DND-41 (cell line): ENCODE measurements around the gene ZFAND6.

Source experiments
- ATAC-seq: fragments of 200-7000 bp; cut with Tn5 transposase; 3 replicates; pipeline ENCODE4 v1.9.1; 2021; ENCODE audit warnings: low read depth; ENCODE audit not compliant: insufficient read depth
- DNase-seq: peaks from one replicate; pipeline ENCODE4 v3.0.0-alpha.2; 2020
- H2AFZ ChIP-seq: 2 replicates; pipeline ENCODE4 v1.6.0; 2012; ENCODE audit warnings: low read depth, low read length
- H3K27ac ChIP-seq: 2 replicates; pipeline ENCODE4 v1.5.1; 2012; ENCODE audit warnings: low read length, inconsistent platforms
- H3K27me3 ChIP-seq: fragments of 200-600 bp; sonication (generic); 2 replicates; pipeline ENCODE4 v1.6.0; 2012; ENCODE audit warnings: low read length, mild to moderate bottlenecking, inconsistent platforms; ENCODE audit not compliant: insufficient read depth, poor library complexity
- H3K36me3 ChIP-seq: 2 replicates; pipeline ENCODE4 v1.5.1; 2012; ENCODE audit warnings: low read length, inconsistent platforms; ENCODE audit not compliant: insufficient read depth
- H3K4me1 ChIP-seq: 2 replicates; pipeline ENCODE4 v1.5.1; 2012; ENCODE audit warnings: mild to moderate bottlenecking, low read length; ENCODE audit not compliant: insufficient read depth
- H3K4me2 ChIP-seq: 2 replicates; pipeline ENCODE4 v1.6.0; 2012; ENCODE audit warnings: mild to moderate bottlenecking, moderate library complexity, low read length, inconsistent platforms; ENCODE audit not compliant: insufficient read depth
- H3K4me3 ChIP-seq, 2 experiments: fragments of 200-600 bp in 1 of 2; shearing (Covaris generic) in 1 of 2; 2 replicates each; pipeline ENCODE4 v1.5.1; 2012 to 2016; ENCODE audit warnings: inconsistent platforms in 2 of 2, low read length in 2 of 2, mild to moderate bottlenecking in 2 of 2, low read depth in 1 of 2, moderate library complexity in 1 of 2
- H3K79me2 ChIP-seq: 2 replicates; pipeline ENCODE4 v1.6.0; 2012; ENCODE audit warnings: low read length, inconsistent platforms; ENCODE audit not compliant: insufficient read depth
- H3K9ac ChIP-seq: 2 replicates; pipeline ENCODE4 v1.6.0; 2012; ENCODE audit warnings: low read depth, mild to moderate bottlenecking, inconsistent platforms, low read length, moderate library complexity
- H3K9me3 ChIP-seq: 2 replicates; pipeline ENCODE4 v1.5.1; 2012; ENCODE audit warnings: low read length, moderate library complexity, mild to moderate bottlenecking, inconsistent platforms; ENCODE audit not compliant: insufficient read depth, severe bottlenecking
- H4K20me1 ChIP-seq: 2 replicates; pipeline ENCODE4 v1.6.0; 2012; ENCODE audit warnings: low read length; ENCODE audit not compliant: insufficient read depth
- EZH2 ChIP-seq: IDR thresholded peaks from 3 replicates; pipeline ENCODE4 v1.6.1; 2012; ENCODE audit warnings: borderline replicate concordance, low read depth, mild to moderate bottlenecking, moderate library complexity, low read length, inconsistent platforms; ENCODE audit not compliant: severe bottlenecking
- TF ChIP-seq, protein P1 (sequence below): IDR thresholded peaks from 2 replicates; pipeline ENCODE4 v1.5.1; 2012; ENCODE audit warnings: borderline replicate concordance, low read length, moderate library complexity, mild to moderate bottlenecking; ENCODE audit not compliant: poor library complexity, severe bottlenecking; ENCODE audit errors: extremely low read depth

The ZFAND6 gene

DNA sequence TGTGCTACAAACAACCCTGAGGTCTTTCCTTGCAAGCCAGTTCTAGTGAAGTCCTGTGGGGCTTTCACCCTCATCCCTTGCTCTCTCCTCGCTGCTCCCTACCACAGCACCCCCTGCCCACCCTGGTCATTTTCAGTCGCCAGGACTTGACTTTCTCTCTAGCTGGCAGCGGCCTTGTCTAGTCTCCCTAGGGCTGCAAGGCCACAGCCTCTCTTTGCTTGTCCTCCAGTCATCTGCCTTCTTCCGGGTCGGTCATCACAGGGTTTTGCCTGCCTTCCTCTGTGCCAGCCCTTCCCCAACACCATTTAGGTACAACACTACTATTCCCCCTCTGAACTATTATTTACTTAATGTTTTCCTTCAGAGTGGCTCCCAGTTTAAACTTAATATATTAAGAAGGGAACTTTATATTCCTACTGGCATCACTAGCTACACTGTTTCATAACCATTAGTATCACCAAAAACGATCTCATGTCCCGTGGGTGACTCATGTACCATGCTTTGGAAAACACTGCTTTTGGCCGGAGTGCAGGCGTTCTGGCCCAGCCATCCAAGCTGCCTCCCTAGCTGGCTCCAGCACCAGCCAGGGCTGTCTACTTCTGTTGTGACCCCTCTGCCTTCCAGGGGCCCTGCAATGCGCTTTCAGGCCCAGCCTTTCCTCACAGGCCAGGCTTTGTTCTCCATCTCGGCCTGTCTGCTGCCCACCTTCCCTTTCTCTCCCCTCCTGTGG lies 114.7 kb downstream of the ZFAND6 start:
- H4K20me1 ChIP-seq = no peaks in the 10 kb centered on the region
- no peaks in the 10 kb centered on the region for H3K4me1 ChIP-seq
- no peaks in the 10 kb centered on the region for H3K9me3 ChIP-seq
- no peaks in the 10 kb centered on the region for H3K27me3 ChIP-seq
- H3K79me2 ChIP-seq = no peaks in the 10 kb centered on the region
- H3K4me2 ChIP-seq = no peak overlapping the region
- TF ChIP-seq, protein P1, sequence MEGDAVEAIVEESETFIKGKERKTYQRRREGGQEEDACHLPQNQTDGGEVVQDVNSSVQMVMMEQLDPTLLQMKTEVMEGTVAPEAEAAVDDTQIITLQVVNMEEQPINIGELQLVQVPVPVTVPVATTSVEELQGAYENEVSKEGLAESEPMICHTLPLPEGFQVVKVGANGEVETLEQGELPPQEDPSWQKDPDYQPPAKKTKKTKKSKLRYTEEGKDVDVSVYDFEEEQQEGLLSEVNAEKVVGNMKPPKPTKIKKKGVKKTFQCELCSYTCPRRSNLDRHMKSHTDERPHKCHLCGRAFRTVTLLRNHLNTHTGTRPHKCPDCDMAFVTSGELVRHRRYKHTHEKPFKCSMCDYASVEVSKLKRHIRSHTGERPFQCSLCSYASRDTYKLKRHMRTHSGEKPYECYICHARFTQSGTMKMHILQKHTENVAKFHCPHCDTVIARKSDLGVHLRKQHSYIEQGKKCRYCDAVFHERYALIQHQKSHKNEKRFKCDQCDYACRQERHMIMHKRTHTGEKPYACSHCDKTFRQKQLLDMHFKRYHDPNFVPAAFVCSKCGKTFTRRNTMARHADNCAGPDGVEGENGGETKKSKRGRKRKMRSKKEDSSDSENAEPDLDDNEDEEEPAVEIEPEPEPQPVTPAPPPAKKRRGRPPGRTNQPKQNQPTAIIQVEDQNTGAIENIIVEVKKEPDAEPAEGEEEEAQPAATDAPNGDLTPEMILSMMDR = no peak
- no peak for TF ChIP-seq EZH2
- DNase-seq (no peak), ATAC-seq (no peak)
- H3K27ac ChIP-seq = no peak overlapping the region
- no peak overlapping the region for H3K4me3 ChIP-seq
- no peak overlapping the region for H3K9ac ChIP-seq
- H3K36me3 ChIP-seq = no peaks in the 10 kb centered on the region
- H2AFZ ChIP-seq = no peak overlapping the region

DNA sequence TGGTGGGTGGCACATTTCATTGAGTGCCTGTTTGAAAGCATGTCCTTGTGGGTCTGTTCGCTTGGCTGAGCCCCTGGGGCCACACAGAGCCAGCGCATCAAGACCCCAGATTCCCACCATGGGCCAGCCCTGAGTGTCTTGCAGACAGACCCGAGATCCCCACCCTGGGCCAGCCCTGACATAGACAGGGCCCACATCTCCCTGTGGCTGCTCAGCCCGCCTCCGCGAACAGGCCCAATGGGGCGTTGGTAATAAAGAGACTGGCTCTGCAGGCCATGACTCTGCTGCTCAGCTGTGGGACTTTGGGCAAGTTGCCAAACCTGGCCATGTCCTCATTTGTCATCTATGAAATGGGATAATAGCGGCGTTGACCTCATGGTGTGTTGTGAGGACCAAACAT lies 116.0 kb downstream of the ZFAND6 start:
- no peak for ATAC-seq
- Histone ChIP-seq H3K9ac (no peak overlapping the region), H3K27me3 (no peaks in the 10 kb centered on the region), H3K36me3 (no peaks in the 10 kb centered on the region), H4K20me1 (no peaks in the 10 kb centered on the region), H3K4me1 (no peaks in the 10 kb centered on the region), H3K27ac (no peak overlapping the region), H3K4me2 (no peak overlapping the region), H3K4me3 (no peak overlapping the region), H3K79me2 (no peaks in the 10 kb centered on the region), H3K9me3 (no peaks in the 10 kb centered on the region), H2AFZ (no peak overlapping the region)
- TF ChIP-seq EZH2 = no peak
- TF ChIP-seq, protein P1 = no peak
- no peak for DNase-seq

DNA sequence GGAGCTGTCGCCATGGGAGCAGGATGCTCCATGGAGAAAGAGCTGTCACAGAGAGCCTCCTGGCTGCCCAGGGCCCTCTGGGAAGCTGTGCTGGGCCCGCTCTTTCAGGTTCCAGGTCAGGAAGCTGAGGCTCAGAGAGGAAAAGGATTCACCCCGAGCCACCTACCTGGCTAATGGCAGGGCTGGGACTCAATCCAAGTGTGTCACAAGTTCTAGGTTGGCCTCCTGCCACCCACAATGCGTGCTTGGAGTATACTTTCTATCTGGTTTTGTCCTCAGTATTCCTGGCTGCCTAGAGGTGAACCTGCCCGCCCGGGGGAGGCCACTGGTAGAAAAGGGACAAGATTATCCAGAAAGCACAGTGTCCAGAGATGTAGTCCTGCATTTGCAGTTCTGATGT lies 117.0 kb downstream of the ZFAND6 start:
- no peak overlapping the region for H2AFZ ChIP-seq
- DNase-seq = no peak
- no peaks in the 10 kb centered on the region for H3K27me3 ChIP-seq
- no peaks in the 10 kb centered on the region for H3K4me1 ChIP-seq
- TF ChIP-seq EZH2 = no peak
- TF ChIP-seq, protein P1 = no peak
- no peak overlapping the region for H3K4me3 ChIP-seq
- H4K20me1 ChIP-seq = no peaks in the 10 kb centered on the region
- no peak overlapping the region for H3K9ac ChIP-seq
- H3K36me3 ChIP-seq = no peaks in the 10 kb centered on the region
- H3K27ac ChIP-seq = no peak overlapping the region
- ATAC-seq = no peak
- H3K79me2 ChIP-seq = no peaks in the 10 kb centered on the region
- H3K4me2 ChIP-seq = no peak overlapping the region
- H3K9me3 ChIP-seq = no peaks in the 10 kb centered on the region
